ENCODE measurements around the gene REG3A. TPM values are rescaled to one million over a fixed set of nuclear protein-coding genes. Genes with fewer than 3 reads are reported as not detected.

REG3A gene
- total RNA-seq (2022; extraction: Qiagen RNA extraction) = not detected in 5 replicates

DNA sequence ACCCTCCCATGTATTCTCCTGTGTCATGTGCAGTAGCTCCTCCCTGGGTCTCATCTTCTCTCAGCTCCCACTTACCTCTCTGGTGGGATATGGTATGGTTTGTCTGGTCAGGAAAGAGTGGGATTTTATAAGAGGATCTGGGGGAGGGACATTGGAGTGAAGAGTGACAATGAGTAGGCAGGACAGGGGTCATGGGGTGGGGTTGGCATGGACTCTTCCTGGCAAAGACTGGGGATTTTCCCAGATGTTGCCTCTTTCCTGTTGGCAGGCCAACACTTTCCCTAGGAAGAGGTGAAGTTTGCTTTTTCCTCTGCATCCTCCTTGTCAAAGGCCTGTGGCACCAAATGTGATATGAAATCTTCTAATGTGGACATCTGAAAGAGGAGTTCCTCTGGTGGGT lies at the start of gene REG3A:
Gene REG3A (minus strand): TSS at position 101 of the 400 bp plus-strand sequence. CDS start 348 bp downstream, outside the sequence.

GRCh38 chr2:79120194-79120713 lies 39.3 kb downstream of the REG3A start, which contains the start of gene REG1A:
Gene REG1A (plus strand): TSS chr2:79120488. CDS start chr2:79120862, 374 bp downstream.

Other genes with a start within 250 kb of the REG3A start
- gene REG3G, start 134.1 kb downstream of the REG3A start, total RNA-seq (2022; extraction: Qiagen RNA extraction) = not detected in 5 replicates
- not detected in 5 replicates for gene REG1B, start 71.8 kb downstream of the REG3A start, total RNA-seq (2022; extraction: Qiagen RNA extraction)
- not detected in 5 replicates for gene REG1A, start 39.3 kb downstream of the REG3A start, total RNA-seq (2022; extraction: Qiagen RNA extraction)